NOMO-1 treated with DMSO at 0.1 percent for 48 hours (cell line): Measurements from ENCODE around the gene EHF.
"Not testable (repeated sequence)": the region's sequence is repeated elsewhere in the genome, so short reads cannot be mapped to it uniquely, and the experiment has no call there.

ENCODE experiments used
- DNase-seq: peaks from one replicate; lab custom pipeline; 2025; ENCODE audit not compliant: unreplicated experiment; lab: John Stamatoyannopoulos, UW

EHF gene

GRCh38 chr11:34665077-34665835 is 44.4 kb downstream of the EHF start:
- peak; percentile 58 for DNase-seq

DNA sequence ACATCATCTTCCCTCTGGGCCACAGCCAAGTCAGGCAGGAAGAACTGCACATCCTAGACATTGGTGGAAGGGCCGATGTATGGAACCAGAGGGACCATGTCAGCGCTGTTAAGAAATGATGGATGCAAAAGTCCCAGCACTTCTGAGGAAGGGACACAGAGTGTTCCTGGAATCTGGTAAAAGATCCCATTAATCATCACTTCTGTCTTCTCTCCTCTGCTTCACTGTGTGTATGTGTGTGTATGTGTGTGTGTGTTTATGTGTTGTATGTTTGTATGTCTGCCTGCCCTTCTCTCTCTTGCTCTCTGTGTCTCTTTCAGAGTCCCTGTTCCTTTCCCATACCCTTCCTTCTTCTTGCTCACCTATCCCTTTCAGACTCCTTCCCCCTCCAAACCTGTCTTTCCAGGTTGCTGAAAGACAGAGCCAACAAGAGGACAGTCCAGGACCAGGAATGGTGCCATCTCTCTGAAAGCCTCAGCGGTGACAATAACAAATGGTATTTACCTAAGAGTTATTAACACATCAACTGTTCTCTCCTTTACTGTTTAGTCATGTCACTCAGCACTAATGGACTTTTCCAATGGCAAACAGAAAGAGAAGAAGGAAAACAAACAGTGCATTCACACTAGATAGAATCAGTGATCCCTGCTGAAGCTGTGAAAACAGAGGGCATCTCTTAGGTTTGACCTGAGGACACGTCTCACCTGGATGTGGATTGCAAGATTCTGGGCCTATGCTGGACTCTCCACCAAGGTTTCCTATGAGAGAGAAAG is 47.1 kb downstream of the EHF start:
- no peak for DNase-seq

DNA sequence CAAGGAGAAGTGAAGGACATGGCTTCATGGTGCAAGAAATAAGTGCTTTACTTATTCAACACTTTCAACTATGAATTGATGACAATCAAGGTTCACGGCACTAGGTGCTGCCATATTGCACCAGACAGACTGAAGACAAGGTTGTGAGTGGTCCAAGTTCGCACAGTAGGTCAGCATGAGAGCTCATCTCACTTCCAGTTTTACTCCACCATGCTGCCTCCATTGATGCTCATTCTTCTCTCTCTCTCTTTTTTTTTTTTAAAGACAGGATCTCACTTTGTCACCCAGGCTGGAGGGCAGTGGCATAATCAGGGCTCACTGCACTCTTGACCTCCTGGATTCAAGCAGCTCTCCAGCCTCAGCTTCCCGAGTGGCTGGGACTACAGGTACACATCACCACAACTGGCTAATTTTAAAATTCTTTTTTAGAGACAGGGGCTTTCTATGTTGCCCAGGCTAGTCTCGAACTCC is 47.7 kb downstream of the EHF start:
- no peak for DNase-seq

DNA sequence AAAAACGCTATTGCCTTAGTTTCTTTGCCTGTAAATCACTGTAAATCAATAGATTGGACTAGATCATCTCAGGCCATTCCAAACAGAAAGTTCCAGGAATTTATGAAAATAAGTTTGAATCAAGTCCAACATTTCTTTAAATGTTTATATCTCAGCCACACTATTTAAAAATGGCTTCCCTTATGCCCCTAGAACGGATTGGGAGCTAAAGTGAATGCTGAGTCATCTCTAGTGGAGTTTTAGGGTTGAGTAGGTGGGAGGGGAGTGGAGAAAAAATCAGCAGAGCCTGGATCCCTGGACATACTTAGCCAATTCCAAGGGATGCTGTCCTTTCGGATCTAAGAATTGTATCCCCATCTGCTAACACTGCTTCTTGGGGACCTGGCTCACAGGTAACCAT is 48.6 kb downstream of the EHF start:
- no peak for DNase-seq

DNA sequence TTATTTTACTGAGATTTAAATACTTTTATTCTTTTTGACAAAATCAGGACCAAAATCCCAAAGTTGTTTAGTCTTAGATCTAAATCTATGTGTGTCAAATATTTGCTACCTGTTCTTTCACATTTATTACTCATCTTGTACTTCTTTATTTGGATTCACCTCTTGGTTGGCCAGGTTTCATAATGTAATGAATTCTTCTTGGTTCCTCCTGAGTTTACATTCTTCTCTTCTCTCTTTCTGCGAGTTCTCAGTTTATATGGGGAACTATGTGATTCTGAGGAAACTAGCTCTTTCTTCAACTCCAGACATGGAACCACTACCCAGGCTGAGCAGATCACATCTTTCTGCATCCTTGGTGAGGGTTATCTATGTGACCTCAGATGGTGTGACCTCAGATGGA is 50.2 kb downstream of the EHF start:
- no peak for DNase-seq

DNA sequence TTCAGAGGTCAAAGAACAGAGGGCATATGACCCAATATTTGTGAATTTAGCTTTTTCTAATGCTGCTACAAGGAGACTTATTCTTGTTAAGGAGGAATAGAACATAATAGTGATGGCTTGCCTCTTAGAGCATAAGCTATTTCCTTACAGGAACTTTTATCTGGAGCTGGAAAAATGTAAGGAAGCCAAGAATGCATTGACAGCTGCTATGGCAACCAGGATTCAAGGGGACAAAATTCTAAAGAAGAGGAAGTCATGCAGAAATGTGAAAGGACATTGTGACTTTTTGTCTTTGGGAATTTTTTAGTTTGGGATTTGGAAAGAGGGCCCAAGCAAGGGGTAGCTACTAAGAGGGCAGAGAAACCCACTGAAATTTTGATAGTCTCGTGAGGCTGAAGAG is 51.1 kb downstream of the EHF start:
- no peak for DNase-seq

DNA sequence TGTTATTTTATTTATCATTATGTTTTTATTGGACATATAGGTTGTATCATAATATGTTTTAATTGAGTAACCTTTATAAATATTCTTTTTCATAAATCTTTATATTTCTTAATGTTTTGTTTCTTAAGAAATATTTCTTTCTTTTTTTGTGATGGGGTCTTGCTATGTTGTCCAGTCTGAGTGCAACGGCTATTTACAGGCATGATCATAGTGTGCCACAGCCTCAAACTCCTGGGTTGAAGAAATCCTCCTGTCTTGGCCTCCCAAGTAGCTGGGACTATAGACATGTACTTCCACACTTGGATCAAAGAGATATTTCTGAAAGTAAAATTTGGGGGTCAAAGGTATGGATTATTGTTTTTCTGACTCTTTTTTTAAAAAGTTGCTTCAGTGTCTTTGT is 53.1 kb downstream of the EHF start:
- DNase-seq = no peak

GRCh38 chr11:34676227-34676626 is 55.3 kb downstream of the EHF start:
- DNase-seq = no peak

- DNase-seq = no peak
These were observed 58.8 kb downstream of the EHF start for GRCh38 chr11:34679681-34680080.

GRCh38 chr11:34680206-34680605 is 59.3 kb downstream of the EHF start:
- no peak for DNase-seq

DNA sequence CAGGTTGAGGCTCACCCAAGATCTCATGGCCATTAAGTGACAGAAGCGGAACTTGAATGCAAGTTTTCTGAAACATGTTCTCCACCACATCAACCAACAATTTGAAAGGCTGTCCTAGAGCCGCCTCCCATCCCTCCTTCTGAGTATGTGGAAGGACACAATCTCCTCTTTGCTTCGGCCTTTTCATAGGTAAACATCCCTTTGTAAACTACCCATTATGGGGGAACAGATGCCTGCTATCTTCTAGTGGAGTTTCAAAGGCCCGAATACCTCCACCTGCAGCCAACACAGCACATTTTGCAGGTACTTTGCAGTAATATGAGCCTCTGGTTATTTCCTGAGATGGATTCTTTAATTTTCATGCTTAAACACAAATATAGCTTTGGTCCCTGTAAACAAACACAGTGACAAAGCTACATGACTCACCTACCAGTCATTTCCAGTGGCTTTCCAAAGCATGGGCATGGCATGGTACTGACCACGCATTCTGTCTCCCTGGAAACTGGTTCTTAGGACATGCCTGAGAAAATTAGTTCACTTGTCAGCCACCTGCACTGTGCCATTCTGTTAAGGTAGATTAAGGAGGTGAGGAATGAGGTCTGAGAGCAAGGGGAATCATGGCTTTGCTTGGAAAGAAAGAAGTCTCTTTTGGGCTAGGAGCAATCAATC is 60.2 kb downstream of the EHF start:
- no peak for DNase-seq

DNA sequence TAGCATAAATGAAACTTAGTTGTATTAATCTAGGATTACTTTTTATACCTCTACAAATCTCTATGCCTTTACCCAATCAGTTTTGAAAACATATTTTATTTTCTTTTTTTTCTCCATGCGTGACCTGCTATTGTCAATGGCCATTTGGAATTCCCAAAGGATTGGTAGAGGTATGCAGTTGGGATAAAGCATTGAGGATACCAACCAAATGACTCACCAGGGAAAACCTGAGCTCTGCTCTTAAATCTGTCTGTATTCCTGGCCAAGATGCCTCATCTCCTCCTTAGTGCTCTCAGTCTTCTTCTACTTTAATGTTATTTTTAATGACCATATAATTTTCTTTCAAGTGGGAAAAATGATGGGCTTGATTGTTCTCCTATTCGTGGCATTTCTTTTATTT is 61.9 kb downstream of the EHF start:
- no peak for DNase-seq

DNA sequence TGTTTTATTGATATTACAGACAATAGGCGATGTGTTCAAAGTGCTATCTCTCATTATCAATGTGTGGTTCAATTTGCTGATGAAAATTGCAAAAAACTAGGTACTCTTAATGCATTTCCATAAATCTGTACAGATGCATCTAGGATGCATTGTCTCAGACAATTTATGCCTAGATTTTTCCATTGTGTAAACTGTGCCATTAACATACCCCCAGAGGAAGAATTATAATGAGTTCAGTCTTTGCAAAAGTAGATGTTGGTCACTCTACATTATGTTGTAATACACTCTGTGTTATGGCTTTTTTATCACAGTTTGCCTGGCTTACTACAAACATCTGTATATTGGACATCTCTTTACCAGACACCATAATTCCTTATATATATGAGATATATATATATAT is 62.5 kb downstream of the EHF start:
- DNase-seq = no peak

- DNase-seq = no peak
These were observed 65.0 kb downstream of the EHF start for GRCh38 chr11:34685864-34686263.

DNA sequence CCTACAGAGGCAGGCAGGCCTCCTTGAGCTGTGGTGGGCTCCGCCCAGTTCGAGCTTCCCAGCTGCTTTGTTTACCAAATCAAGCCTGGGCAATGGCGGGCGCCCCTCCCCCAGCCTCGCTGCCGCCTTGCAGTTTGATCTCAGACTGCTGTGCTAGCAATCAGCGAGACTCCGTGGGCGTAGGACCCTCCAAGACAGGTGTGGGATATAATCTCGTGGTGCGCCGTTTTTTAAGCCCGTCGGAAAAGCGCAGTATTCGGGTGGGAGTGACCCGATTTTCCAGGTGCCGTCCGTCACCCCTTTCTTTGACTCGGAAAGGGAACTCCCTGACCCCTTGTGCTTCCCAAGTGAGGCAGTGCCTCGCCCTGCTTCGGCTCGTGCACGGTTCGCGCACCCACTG is 71.4 kb downstream of the EHF start:
- DNase-seq = not testable (repeated sequence)

DNA sequence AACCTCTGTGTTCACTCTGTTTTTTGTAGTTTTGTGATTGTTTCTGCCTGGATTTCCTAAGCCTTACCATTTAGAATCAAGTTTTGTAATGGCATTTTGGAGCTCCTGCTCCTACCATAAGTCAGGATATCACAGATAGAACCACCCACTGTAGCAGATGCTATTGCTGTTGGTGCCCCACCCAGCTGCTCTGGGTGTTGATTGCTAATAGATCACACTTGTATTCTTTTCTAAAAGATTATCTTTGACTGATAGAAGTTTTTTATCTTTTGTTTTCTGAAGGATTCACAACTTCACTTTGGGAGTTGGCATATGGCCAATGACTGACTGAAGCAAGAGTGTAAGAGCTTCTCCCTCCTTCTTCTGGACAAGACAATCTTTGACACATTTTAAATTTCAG is 76.0 kb downstream of the EHF start:
- no peak for DNase-seq

DNA sequence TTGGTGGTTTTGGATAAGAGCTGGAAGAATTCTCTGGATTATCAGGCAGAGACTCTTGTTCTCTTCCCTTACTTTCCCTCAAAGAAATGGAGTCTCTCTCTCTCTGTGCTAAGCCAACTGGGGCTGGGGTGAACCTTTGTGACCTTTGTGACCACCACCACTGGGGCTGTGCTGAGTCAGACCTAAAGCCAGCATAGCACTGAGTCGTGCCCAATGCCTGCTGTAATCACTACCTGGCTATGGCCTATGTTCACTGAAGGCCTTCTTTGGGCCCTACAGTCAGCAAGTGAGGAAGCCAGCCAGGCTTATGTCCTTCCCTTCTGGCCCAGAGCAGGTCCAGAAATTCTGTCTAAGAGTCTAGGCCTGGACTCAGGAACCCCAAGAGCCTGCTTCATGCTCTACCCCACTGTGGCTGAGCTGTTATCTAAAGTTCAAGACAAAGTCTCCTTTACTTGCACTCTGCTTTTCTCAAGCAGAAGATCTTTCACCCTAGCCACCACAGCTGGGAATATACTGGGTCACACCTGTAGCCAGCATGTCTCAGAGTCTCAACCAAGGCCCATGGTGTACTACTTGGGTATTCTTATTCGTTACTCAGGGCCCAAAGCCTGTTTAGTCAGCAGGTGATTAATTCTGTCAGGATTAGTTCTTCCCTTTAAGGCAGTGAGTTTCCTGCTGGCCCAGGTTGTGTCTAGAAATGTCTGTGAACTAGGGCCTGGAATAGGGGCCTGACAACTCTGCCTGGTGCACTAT is 86.0 kb downstream of the EHF start:
- DNase-seq = no peak

DNA sequence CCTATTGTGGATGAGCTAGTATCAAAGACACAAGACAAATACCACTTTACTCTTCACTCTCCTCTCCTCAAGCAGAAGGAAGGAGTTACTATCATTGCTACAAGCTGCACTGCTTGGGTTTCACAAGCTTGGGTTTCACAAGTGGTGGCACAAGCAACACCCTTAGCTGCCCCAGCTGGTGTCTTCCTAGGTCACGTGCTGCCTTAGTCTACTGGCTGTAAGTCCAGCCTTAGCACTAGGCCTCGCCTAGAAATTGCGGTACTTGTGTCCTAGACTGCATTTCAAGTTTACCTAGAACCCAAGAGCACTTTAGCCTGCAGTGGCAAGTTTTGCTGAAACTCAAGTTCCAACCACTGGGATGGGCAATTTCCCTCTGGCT is 86.6 kb downstream of the EHF start:
- no peak for DNase-seq
